ENCODE results near the gene GALNT7.

Gene GALNT7

DNA sequence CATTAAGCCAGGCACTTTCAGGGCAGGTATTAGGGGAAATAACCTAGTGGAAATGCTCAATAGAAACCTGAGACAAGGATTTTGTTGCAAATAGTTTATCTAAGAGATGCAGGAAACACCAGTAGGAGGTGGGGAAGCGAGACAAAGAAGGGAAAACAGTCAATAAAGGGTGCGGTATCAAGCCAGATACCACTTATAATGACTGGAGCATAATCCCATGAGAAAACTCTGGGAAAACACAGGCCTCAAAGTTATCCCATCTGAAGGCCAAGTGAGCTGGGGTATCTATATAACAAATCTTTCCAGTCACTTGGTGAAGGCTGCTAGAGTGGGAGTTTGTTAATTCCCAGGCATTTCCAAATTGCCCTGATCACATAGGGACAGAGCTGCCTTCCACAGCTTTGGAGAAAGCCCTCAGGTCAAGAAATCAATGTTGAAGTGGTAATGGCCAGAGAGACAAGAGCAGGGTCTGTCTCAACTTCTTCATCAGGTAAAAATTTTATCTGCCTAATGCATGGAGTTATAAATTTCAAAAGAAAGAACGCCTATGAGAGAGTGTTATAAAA lies 175.3 kb downstream of the GALNT7 start:
- DNase-seq (ENCODE audit: low read depth in 2 of 2), result no peak

DNA sequence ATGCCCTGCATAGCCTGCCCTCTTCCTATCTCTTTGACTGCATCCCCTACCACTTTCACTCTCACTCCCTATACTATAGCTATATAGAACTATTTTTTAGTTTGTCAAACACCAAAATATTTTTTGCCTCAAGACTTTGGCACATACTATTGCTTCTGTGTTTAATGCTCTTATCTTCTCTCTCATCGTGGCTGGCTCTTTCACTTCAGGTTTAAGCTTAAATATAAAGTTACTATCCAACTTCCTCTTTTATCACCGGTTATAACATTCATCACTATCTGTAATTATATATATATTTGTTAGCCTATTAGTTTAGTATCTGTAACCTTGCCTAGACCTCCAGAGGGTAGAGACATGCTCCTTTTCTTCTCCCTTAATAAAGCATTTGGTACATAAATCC lies 177.0 kb downstream of the GALNT7 start:
- no peak for DNase-seq (ENCODE audit: low read depth in 2 of 2)

DNA sequence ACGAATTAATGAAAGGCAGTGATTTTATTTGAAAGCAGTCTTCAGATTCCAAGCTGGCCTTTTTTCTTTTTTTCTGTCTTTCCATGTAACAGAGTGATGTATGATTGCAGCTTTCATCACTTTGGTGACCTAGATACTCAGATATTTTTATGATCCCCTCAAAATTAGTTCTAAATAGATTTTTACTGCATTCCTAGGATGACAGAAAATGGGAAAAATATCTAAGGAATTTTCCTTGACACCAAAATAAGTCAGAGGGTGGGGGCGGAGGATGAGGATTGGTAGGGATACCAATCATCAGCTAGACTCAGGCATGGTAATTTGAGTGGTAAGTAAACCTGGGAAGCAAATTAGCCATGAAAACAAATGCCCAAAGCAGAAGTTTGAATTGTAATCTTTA lies 177.5 kb downstream of the GALNT7 start:
- peak; percentile 71 to 73 for DNase-seq (ENCODE audit: low read depth in 2 of 2)

DNA sequence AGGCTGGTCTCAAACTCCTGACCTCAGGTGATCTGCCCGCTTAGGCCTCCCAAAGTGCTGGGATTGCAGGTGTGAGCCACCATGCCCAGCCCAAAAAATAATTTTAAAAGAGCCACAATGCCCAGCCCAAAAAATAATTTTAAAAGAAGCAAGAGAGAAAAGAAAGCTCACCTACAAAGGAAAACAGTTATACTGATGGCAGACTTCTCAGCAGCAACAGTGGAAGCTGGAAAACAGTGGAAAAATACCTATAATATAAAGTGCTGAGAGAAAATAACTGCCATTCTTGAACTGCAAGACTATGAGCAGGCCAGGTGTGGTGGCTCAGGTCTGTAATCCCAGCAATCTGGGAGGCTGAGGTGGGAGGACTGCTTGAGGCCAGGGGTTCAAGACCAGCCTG lies 178.9 kb downstream of the GALNT7 start:
- DNase-seq (ENCODE audit: low read depth in 2 of 2), result no peak

DNA sequence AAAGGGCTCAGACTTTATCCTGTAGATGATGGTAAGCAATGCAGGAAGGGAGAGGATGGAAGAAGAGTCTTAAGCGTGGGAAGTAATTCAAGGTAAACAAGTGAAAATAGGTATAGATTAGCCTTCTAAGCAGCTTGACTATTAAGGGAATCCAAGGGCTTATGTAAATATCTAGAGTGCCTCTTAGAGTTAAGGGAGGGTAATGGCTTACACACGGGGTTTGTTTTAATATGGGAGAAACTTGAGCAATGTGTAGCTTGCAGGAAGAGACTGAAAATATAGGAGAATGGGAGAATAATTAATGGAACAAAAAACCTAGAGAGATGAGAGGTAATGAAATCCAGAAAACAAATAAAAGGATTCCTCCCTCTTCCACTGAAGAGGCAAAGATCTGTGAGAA lies 189.3 kb downstream of the GALNT7 start:
- no peak for DNase-seq (ENCODE audit: low read depth in 2 of 2)

DNA sequence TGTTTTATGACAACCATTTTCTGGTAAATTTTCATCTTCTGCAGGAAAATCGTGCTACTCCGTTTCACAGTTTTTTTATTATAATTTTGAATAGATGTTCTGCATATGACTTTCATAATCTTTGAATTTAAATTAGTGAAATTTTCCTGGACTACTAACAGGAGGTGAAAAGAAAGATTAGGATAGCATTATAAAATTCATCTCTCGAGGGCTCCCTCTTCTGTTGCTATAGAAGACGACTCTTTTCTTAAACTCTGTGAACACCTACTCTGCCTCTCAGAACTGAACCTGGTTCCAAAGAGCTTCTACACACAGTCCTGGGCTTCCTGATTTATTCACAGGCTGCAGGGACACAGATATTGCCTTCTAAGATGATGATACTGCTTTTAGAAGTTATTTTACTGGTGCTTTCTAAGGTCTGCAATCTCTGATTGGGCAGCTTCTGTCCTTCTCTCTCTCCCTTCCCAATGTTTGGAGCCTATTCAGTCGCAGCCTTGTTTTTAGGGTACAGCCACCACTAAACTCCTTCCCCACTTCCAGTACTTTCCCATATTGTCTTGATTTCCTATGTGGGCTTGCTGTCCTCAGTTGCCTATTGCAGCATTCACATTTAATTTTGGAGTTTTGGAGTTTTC lies 192.1 kb downstream of the GALNT7 start:
- DNase-seq (ENCODE audit: low read depth in 2 of 2), result no peak

DNA sequence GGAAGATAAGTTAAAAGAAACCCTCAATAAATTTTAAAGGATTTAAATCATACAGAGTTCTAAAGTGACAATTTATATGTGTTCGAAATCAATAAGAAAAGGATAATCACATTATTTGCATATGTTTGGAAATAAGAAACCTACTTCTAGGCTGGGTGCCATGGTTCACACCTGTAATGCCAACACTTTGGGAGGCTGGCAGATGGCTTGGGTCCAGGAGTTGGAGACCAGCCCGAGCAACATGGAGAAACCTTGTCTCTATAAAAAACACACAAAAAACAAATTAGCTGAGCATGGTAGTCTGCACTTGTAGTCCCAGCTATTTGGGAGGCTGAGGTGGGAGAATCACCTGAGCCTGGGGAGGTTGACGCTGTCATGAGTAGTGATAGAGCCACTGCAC lies 194.1 kb downstream of the GALNT7 start:
- no peak for DNase-seq (ENCODE audit: low read depth in 2 of 2)

DNA sequence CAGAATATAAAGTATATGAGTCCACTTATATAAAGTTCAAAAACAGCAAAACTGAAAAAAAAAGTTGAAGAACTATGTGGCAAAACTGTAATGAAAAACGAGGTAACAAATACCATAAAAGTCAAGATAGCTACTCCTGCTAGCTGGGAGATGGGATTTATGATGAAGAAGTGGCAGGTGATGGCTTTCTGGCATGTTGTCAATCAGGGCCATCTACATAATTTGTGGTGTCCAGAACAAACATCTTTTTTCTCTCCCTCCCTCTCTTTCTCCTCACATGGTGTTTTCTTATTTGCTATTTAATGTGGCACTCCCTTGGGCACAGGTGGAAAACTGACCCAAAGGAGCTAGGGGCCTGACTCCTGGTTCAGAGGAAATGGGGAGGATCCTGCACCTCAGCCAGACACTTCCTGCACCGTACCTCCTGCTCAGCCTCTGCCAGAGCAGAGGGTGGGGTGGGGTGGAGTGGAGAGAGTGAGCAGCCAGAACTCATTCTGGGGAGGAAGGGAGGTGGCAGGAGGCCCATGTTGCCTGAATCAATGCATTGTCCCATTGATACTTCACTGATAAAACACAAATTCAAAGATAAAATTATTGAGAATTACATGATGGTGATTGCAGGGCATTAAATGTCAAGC lies 196.9 kb downstream of the GALNT7 start:
- DNase-seq (ENCODE audit: low read depth in 2 of 2), result no peak

DNA sequence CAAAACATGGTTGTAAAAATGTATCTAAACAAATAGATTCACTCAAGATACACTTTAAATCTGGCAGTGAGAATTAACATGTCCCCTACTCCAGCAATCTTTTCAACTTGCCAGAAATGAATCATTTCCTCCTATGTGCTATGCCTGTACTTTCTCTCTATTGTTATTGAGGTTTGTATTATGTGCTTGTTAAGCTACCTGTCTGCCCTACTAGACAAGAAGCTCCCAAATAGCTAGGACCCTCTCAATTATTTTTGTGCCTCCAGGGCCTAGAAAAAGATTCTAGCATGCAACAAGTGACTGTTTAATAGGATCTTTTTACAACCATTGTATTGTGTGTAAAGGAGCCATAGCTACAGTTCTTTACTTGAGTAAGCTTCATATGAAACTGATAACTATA lies 198.7 kb downstream of the GALNT7 start:
- no peak for DNase-seq (ENCODE audit: low read depth in 2 of 2)

DNA sequence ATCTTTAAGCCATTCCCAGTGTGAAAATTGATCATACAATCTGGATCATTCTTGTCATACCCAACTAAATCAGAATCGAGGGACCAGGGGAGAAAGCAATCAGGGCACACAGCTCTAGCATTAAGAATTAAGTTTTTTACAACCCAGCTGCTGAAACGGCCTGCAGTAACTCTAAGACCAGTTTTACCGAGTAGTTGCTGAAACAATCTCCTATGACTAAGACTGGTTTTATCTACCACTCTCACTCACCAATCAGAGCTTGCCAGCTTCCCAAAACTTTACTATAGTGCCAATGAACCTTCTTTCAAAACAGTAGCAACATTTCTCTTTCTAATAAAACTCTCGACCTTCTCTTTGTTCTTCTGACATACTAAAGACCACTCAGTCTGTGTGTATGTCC lies 199.3 kb downstream of the GALNT7 start:
- DNase-seq (ENCODE audit: low read depth in 2 of 2), result no peak

DNA sequence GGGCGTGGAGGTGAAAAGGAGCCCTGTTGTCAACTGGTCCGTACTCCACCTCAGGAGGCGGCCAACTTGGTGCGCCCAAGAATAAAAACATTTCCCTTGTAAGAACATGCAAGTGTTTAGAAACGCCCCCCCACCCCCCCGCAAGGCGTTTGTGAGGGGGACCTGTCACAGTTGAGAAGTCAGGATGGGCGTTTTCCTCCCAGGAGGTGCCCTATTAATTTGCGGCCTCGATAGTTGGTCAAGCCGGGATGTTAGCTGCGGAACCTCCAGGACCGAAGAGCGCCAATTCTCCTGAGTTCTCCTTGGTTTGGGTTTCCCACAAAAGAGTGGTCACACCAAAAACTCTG lies 201.5 kb downstream of the GALNT7 start:
- no peak for DNase-seq (ENCODE audit: low read depth in 2 of 2)

DNA sequence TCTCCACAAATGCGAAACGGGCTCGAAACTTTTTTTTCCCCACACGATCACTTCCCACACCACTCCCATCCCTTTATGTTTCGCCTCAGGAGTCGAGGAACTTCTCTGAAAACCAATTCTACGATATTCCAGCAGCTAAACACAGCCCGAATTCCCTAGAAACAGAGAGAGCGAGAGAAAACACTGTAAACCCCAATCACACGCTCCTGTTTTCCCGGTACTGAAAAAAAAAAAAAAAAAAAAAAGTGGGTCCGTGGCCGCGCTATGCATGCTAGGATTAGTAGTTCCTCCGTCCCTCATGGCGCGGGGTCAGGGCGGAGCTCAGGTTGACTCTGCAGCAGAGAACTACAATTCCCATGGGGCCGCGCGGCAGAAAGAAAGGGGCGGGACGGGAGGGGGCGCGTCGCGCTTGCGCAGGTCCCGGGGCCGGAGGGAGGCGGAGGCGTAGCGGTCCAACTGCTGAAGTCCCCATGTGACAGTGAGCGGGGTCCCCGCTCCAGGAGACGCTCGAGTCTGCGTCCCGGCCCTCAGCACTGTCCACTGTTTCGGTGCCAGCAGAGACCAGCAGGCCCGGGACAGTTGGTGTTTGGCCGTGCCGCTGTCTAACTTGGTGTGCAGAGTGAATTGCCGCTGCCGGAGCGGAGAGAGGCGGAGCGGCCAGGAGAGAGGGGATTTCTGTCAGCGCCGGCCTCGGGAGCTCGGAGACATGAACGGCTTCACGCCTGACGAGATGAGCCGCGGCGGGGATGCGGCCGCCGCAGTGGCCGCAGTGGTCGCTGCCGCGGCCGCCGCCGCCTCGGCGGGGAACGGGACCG lies 202.1 kb downstream of the GALNT7 start, which contains the start of gene SAP30:
TSS of gene SAP30 (plus strand) at position 478 of the 815 bp plus-strand sequence. CDS start at position 707, 229 bp downstream.
- peak; percentile 98 for DNase-seq (ENCODE audit: low read depth in 2 of 2)

DNA sequence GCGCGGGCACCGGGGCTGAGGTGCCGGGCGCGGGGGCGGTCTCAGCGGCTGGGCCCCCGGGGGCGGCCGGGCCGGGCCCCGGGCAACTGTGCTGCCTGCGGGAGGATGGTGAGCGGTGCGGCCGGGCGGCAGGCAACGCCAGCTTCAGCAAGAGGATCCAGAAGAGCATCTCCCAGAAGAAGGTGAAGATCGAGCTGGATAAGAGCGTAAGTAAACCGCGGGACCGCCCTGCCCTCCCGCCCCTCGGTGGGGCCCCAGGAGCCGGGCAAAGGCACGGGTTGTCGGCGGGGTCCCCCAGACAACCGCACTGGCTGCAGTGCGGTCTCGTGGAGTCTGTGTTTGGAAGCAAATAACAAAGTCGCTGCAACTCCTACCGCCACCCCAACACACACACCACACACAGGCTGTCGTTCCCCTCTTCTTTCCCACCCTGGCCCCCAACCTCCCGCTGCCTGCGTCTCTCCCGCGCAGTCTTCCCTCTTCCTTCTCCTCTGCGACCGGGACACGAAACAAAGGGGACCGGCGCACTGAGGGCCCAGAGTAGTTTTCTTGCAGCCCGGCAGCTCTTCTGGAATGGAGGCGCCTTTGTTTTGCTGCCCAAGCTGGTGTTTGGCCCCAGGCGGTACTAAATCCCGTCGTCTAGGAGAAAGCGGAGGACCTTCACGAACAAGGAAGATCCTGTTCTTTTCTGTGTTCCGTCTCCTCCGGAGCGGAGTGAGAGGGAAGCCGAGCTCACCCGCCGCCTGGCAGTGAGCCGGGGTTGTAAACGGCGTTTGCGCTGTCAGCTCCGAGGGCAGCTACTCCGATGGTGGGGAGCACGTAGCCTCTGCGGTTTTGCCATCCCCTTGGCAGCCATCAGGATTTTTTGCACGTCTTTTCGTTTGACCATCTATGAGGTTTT lies 202.9 kb downstream of the GALNT7 start:
- peak; percentile 33 to 36 for DNase-seq (ENCODE audit: low read depth in 2 of 2)

All from fibroblast of skin of left biceps (primary cell).